Keratinocyte (primary cell): ENCODE results near the gene BAG3.

ENCODE experiments used
- EZH2 ChIP-seq: IDR thresholded peaks from one replicate; pipeline ENCODE4 v1.6.1; 2012; ENCODE audit warnings: inconsistent platforms, mild to moderate bottlenecking, low read length, moderate library complexity
- TF ChIP-seq, protein P1 (sequence below), 3 experiments: IDR thresholded peaks in 1 of 3; conservative IDR thresholded peaks in 1 of 3; optimal IDR thresholded peaks in 1 of 3; 2 replicates in 2 of 3; 3 replicates in 1 of 3; pipeline versions ENCODE3 to v1.5.1; 2011; ENCODE audit warnings: low read length in 3 of 3, mild to moderate bottlenecking in 3 of 3, moderate library complexity in 2 of 3, control low read depth in 1 of 3, inconsistent platforms in 1 of 3; ENCODE audit not compliant: insufficient read depth in 2 of 3; ENCODE audit errors: extremely low read depth in 1 of 3

DNA sequence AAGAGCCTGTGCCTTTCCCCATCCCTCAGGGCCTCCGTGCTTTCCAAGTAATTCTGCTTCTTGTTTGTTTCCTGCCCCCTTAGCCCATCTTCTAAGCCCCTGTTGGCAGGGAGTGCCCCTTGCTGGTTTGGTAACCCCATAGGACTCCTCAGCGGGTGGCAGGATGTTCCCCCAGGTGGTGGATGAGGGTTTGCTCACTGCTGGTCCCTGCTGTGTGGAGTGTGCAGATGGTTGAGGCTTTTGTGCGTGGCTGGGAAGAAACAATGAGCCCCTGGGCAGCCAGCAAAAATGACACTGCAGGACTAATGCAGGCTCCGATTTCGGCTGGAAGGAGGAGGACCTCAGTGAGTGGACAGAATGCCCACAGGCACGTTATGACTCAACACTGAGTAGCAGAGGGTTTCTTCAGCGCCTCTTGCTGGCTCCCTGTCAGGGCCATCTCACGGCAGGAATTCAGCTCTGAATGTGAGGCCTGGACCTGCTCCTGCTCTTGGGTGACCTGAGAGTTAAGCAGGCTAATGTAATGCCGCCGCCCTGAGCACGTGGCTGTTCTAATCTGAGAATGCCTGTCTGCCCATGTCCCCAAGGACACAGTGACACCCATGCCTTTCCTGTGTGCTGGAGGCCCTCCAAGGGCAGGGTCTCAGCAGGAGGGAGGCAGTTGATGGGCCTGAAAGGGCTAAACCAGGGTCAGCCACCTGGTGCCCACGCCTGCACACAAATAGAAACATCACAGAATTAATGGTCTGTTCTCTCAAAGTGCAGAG lies 16.6 kb downstream of the BAG3 start:
- TF ChIP-seq, protein P1, sequence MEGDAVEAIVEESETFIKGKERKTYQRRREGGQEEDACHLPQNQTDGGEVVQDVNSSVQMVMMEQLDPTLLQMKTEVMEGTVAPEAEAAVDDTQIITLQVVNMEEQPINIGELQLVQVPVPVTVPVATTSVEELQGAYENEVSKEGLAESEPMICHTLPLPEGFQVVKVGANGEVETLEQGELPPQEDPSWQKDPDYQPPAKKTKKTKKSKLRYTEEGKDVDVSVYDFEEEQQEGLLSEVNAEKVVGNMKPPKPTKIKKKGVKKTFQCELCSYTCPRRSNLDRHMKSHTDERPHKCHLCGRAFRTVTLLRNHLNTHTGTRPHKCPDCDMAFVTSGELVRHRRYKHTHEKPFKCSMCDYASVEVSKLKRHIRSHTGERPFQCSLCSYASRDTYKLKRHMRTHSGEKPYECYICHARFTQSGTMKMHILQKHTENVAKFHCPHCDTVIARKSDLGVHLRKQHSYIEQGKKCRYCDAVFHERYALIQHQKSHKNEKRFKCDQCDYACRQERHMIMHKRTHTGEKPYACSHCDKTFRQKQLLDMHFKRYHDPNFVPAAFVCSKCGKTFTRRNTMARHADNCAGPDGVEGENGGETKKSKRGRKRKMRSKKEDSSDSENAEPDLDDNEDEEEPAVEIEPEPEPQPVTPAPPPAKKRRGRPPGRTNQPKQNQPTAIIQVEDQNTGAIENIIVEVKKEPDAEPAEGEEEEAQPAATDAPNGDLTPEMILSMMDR (optimal IDR thresholded peaks at IDR 0.05 in 1 of 3, IDR thresholded peaks at IDR 0.05 in 1 of 3, conservative IDR thresholded peaks at IDR 0.05 in 1 of 3; ENCODE audit: extremely low read depth in 1 of 3, insufficient read depth in 2 of 3, low read length in 3 of 3) = peak in 2 of 3 experiments; percentile 13 to 16
- TF ChIP-seq EZH2 = no peak
